Ascending aorta (tissue), 2 donors: ENCODE data around the gene CASZ1. TPM values are rescaled to one million over a fixed set of nuclear protein-coding genes. Genes with fewer than 3 reads are reported as not detected.

Experiments used
- DNase-seq, 2 donors: peaks; one replicate each; pipeline ENCODE4 v3.0.0-alpha.2; 2019; ENCODE audit warnings: low spot score in 2 of 2
- H3K27ac ChIP-seq, 2 donors: fragments of 200-600 bp; sonication (generic); one replicate each; pipeline ENCODE4 v1.5.1; 2016 to 2017; ENCODE audit warnings: mild to moderate bottlenecking in 1 of 2
- H3K27me3 ChIP-seq: fragments of 200-600 bp; sonication (generic); one replicate; pipeline ENCODE4 v1.5.1; 2017
- H3K36me3 ChIP-seq, 2 donors: fragments of 200-600 bp; sonication (generic); one replicate each; pipeline ENCODE4 v1.5.1; 2016
- H3K4me1 ChIP-seq, 2 donors: fragments of 200-600 bp; sonication (generic); one replicate each; pipeline ENCODE4 v1.5.1; 2016 to 2017; ENCODE audit warnings: mild to moderate bottlenecking in 1 of 2
- H3K4me3 ChIP-seq, 2 donors: fragments of 200-600 bp; sonication (generic); one replicate each; pipeline ENCODE4 v1.5.1; 2016 to 2017; ENCODE audit warnings: mild to moderate bottlenecking in 1 of 2
- H3K9me3 ChIP-seq, 2 donors: fragments of 200-600 bp; sonication (generic); one replicate each; pipeline ENCODE4 v1.5.1; 2016
- intact Hi-C: fragments of 100-400 bp; cut with DNase I; formaldehyde crosslinking; loops from one replicate; pipeline ENCODE4 v1.15.1; 2023
- total RNA-seq: library from RNA; depleted of rRNA; stranded (reverse); fragments of >200 nt; gene quantifications from one replicate; pipeline ENCODE4 v1.1.0, GENCODE V29; 2016
- TF ChIP-seq, protein P1 (sequence below), 3 experiments: fragments of 200-600 bp in 2 of 3; fragments of 450-650 bp in 1 of 3; sonication (generic) in 2 of 3; IDR thresholded peaks; one replicate each; pipeline ENCODE4 v1.5.1; 2016 to 2019; ENCODE audit warnings: antibody characterized with exemption in 3 of 3, mild to moderate bottlenecking in 1 of 3, moderate library complexity in 1 of 3

CASZ1 gene
- total RNA-seq, 1 donor from 2014 or later = 25.8 TPM

DNA sequence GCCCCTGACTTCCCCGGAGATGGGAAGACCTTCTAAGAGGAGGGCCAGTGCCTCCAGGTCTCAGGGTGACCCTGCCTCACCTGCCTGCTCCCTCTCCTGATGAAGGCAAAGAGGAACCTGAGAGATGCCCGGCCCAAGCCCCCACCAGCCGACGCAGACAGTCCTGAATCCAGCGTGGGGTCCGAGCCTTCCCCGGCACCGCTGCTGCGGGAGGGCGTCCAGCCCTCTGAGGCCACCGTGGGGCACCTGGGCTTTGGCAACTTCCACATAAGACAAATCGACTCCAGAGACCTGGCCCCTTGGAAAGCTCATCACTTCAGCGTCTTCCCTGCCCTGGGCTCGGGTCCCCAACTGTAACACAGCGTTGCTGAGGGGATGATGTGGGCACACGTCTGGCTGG, 122.2 kb downstream of the CASZ1 start:
- Histone ChIP-seq H3K4me3 (no peak overlapping the region), H3K27ac (no peak overlapping the region), H3K36me3 (no peaks in the 10 kb centered on the region), H3K27me3 (no peaks in the 10 kb centered on the region), H3K9me3 (no peaks in the 10 kb centered on the region), H3K4me1 (peaks cover 0 to 37% of the 10 kb centered on the region in 2 donors)
- DNase-seq = no peak
- TF ChIP-seq, protein P1, sequence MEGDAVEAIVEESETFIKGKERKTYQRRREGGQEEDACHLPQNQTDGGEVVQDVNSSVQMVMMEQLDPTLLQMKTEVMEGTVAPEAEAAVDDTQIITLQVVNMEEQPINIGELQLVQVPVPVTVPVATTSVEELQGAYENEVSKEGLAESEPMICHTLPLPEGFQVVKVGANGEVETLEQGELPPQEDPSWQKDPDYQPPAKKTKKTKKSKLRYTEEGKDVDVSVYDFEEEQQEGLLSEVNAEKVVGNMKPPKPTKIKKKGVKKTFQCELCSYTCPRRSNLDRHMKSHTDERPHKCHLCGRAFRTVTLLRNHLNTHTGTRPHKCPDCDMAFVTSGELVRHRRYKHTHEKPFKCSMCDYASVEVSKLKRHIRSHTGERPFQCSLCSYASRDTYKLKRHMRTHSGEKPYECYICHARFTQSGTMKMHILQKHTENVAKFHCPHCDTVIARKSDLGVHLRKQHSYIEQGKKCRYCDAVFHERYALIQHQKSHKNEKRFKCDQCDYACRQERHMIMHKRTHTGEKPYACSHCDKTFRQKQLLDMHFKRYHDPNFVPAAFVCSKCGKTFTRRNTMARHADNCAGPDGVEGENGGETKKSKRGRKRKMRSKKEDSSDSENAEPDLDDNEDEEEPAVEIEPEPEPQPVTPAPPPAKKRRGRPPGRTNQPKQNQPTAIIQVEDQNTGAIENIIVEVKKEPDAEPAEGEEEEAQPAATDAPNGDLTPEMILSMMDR (IDR thresholded peaks at IDR 0.05) = no peak
- intact Hi-C loops = no loop called here

DNA sequence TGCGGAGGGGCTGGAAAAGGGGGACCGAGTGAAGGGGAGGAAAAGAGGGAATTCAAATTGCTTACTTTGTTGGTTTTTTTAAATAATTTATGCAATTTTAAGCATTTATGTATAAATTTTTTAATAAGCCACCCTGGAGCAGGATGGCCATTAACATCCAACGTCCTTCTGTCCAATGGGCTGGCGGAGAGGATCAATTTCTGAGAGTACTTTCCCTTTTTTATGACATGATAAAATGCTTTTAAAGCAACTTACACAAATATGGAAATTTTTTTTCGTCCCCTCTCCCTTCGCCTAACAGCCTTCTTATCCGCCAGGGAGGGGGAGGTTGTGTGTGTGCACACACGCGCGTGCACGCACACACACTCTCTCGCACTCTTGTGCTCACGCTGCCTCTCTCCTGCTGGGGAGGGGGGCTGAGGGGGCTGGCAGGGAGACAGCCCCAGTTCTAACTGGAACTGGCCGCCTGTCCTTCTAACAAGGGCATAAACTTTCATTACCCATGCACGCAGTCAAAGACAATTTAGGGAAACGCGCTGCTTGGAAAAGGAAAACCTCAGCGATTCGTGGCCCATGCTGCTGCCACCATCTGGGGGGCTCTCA, 123.2 kb downstream of the CASZ1 start:
- DNase-seq = no peak
- Histone ChIP-seq H3K27me3 (no peaks in the 10 kb centered on the region), H3K36me3 (no peaks in the 10 kb centered on the region), H3K4me1 (peaks cover 0 to 40% of the 10 kb centered on the region in 2 donors), H3K27ac (no peak overlapping the region), H3K4me3 (no peak overlapping the region), H3K9me3 (no peaks in the 10 kb centered on the region)
- TF ChIP-seq, protein P1 (IDR thresholded peaks at IDR 0.05) = no peak
- intact Hi-C loops = no loop called here

- H3K9me3 ChIP-seq = no peaks in the 10 kb centered on the region
- no peak overlapping the region for H3K27ac ChIP-seq
- intact Hi-C loops = no loop called here
- H3K4me1 ChIP-seq = peaks cover 0 to 39% of the 10 kb centered on the region in 2 donors
- no peaks in the 10 kb centered on the region for H3K27me3 ChIP-seq
- H3K4me3 ChIP-seq = no peak overlapping the region
- no peaks in the 10 kb centered on the region for H3K36me3 ChIP-seq
- TF ChIP-seq, protein P1 (IDR thresholded peaks at IDR 0.05) = no peak
- DNase-seq = no peak
These were observed 123.9 kb downstream of the CASZ1 start for GRCh38 chr1:10672343-10673050.

DNA sequence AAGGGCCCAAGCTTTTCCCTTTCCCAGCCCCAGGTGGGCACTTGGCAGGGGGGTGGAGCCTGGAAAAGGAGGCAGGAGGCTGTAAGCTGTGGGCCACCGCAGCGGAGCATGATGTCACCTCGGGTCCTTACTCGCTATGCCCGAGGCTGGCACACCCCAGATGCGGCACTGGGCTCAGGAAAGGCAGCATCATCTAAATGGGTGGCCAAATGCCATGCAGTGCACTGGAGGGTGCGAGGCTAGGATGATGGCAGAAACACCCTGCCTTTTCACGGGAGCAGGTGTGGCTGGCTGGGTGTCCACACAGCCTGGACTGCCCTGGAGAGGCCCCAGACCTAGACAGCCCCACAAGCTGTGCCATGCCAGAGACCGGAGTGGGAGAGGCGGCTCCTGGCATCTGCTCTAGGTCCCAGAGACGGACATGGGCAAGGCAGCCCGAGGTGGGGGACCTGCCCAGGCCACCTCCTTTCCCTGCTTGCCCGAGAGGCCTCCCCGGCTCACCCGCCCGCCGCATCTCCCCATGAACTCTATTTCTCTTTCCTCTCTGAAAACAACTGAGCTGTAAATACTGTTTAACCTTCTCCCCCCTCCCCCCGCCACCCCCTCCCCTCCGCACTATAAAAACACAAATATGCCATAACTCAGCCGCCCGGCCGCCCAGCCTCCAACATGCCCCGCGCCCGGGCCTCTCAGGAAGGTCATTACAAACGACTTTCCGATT, 124.7 kb downstream of the CASZ1 start:
- Histone ChIP-seq H3K4me1 (peaks cover 0 to 33% of the 10 kb centered on the region in 2 donors), H3K27me3 (no peaks in the 10 kb centered on the region), H3K27ac (no peak overlapping the region), H3K9me3 (no peaks in the 10 kb centered on the region), H3K36me3 (no peaks in the 10 kb centered on the region), H3K4me3 (no peak overlapping the region)
- DNase-seq = no peak
- TF ChIP-seq, protein P1 (IDR thresholded peaks at IDR 0.05) = no peak
- intact Hi-C loops = no loop called here

GRCh38 chr1:10671090-10671489, 125.4 kb downstream of the CASZ1 start:
- intact Hi-C loops = no loop called here
- H3K4me1 ChIP-seq = peaks cover 0 to 32% of the 10 kb centered on the region in 2 donors
- H3K27ac ChIP-seq = no peak overlapping the region
- H3K27me3 ChIP-seq = no peaks in the 10 kb centered on the region
- TF ChIP-seq, protein P1 (IDR thresholded peaks at IDR 0.05) = no peak
- no peak overlapping the region for H3K4me3 ChIP-seq
- DNase-seq = no peak
- no peaks in the 10 kb centered on the region for H3K9me3 ChIP-seq
- no peaks in the 10 kb centered on the region for H3K36me3 ChIP-seq
